GM23338 (cell line): ENCODE data around the gene UNC5C. TPM values are rescaled to one million over a fixed set of nuclear protein-coding genes. Genes with fewer than 3 reads are reported as not detected.
A peak's percentile ranks its signal among the peaks of the same experiment; 100 is the strongest.

Experiments
- ATAC-seq: fragments of 200-7000 bp; cut with Tn5 transposase; 3 replicates; pipeline ENCODE4 v1.9.1; 2020
- DNase-seq: peaks from one replicate; pipeline ENCODE4 v3.0.0-alpha.2; 2015; ENCODE audit warnings: low spot score
- H2AFZ ChIP-seq: fragments of 200-600 bp; sonication (generic); 2 replicates; pipeline ENCODE4 v1.8.0; 2016; ENCODE audit warnings: antibody characterized with exemption, mild to moderate bottlenecking, moderate library complexity
- H3F3A ChIP-seq: fragments of 200-600 bp; sonication (generic); replicated peaks from 2 replicates; pipeline ENCODE4 v1.8.0; 2017; ENCODE audit warnings: antibody characterized with exemption, mixed run types, low read depth
- H3K27ac ChIP-seq: fragments of 200-600 bp; sonication (generic); 2 replicates; pipeline ENCODE4 v1.6.1; 2016; ENCODE audit warnings: low read depth
- H3K27me3 ChIP-seq: fragments of 200-600 bp; sonication (generic); 2 replicates; pipeline ENCODE4 v1.8.0; 2016; ENCODE audit warnings: mild to moderate bottlenecking, mixed run types, moderate library complexity; ENCODE audit not compliant: insufficient read depth
- H3K36me3 ChIP-seq: fragments of 200-600 bp; sonication (generic); 2 replicates; pipeline ENCODE4 v1.8.0; 2016; ENCODE audit warnings: mild to moderate bottlenecking; ENCODE audit not compliant: insufficient read depth
- H3K4me1 ChIP-seq: fragments of 200-600 bp; sonication (generic); 2 replicates; pipeline ENCODE4 v1.8.0; 2016; ENCODE audit warnings: mild to moderate bottlenecking, moderate library complexity; ENCODE audit not compliant: insufficient read depth
- H3K4me2 ChIP-seq: fragments of 200-600 bp; sonication (generic); 2 replicates; pipeline ENCODE4 v1.7.1; 2017; ENCODE audit warnings: mixed run types
- H3K4me3 ChIP-seq: fragments of 200-600 bp; sonication (generic); 2 replicates; pipeline ENCODE4 v1.6.1; 2016; ENCODE audit warnings: mixed run types
- H3K79me2 ChIP-seq: fragments of 200-600 bp; sonication (generic); replicated peaks from 2 replicates; pipeline ENCODE4 v1.8.0; 2017; ENCODE audit warnings: mild to moderate bottlenecking; ENCODE audit not compliant: insufficient read depth
- H3K9me2 ChIP-seq: fragments of 200-600 bp; sonication (generic); 2 replicates; pipeline ENCODE4 v1.8.0; 2017; ENCODE audit not compliant: insufficient read depth
- H4K20me1 ChIP-seq: fragments of 200-600 bp; sonication (generic); replicated peaks from 2 replicates; pipeline ENCODE4 v1.8.0; 2017; ENCODE audit warnings: mild to moderate bottlenecking; ENCODE audit not compliant: insufficient read depth
- H3K27ac Mint-ChIP-seq: 2 replicates; pipeline ENCODE4 v1.8.0; 2020; ENCODE audit warnings: inconsistent platforms, mild to moderate bottlenecking, moderate library complexity, mixed read lengths
- H3K27me3 Mint-ChIP-seq: 3 replicates; pipeline ENCODE4 v1.8.0; 2022; ENCODE audit warnings: low read depth, mild to moderate bottlenecking, moderate library complexity, mixed read lengths, inconsistent platforms; ENCODE audit not compliant: insufficient read depth, poor library complexity
- H3K36me3 Mint-ChIP-seq: 3 replicates; pipeline ENCODE4 v1.8.0; 2021; ENCODE audit warnings: low read depth, mild to moderate bottlenecking, inconsistent platforms, moderate library complexity, mixed read lengths
- H3K4me1 Mint-ChIP-seq: 3 replicates; pipeline ENCODE4 v1.8.0; 2020; ENCODE audit warnings: mild to moderate bottlenecking, inconsistent platforms, mixed read lengths
- H3K4me3 Mint-ChIP-seq: 3 replicates; pipeline ENCODE4 v1.8.0; 2021; ENCODE audit warnings: moderate library complexity, mild to moderate bottlenecking, inconsistent platforms, mixed read lengths
- H3K9me3 Mint-ChIP-seq: 3 replicates; pipeline ENCODE4 v1.8.0; 2020; ENCODE audit warnings: moderate library complexity, mild to moderate bottlenecking, inconsistent platforms, mixed read lengths
- CREB1 ChIP-seq: fragments of 250-450 bp; sonication (Bioruptor Pico); IDR thresholded peaks from 2 replicates; pipeline ENCODE4 v1.5.0; 2020; ENCODE audit warnings: low read depth, mild to moderate bottlenecking, moderate library complexity
- CTCF ChIP-seq, 2 experiments: fragments of 200-600 bp in 1 of 2; sonication (generic) in 1 of 2; conservative IDR thresholded peaks; 2 replicates each; pipeline versions ENCODE4 v1.5.1 to v1.6.1; 2016 to 2017; ENCODE audit warnings: antibody characterized with exemption in 2 of 2, low read depth in 2 of 2, mild to moderate bottlenecking in 2 of 2, moderate library complexity in 1 of 2
- ETS1 ChIP-seq: IDR thresholded peaks from 2 replicates; pipeline ENCODE4 v1.6.1; 2016; ENCODE audit warnings: antibody characterized with exemption
- EZH2 ChIP-seq: fragments of 200-600 bp; sonication (generic); IDR thresholded peaks from one replicate; pipeline ENCODE4 v1.8.0; 2017; ENCODE audit warnings: antibody characterized with exemption, mild to moderate bottlenecking, low read depth; ENCODE audit not compliant: unreplicated experiment
- EZH2phosphoT487 ChIP-seq: fragments of 200-600 bp; sonication (generic); IDR thresholded peaks from one replicate; pipeline ENCODE4 v1.8.1; 2018; ENCODE audit warnings: antibody characterized with exemption; ENCODE audit not compliant: unreplicated experiment
- JUNB ChIP-seq: IDR thresholded peaks from one replicate; pipeline ENCODE4 v1.6.1; 2016; ENCODE audit warnings: antibody characterized with exemption; ENCODE audit not compliant: unreplicated experiment
- NANOG ChIP-seq: IDR thresholded peaks from 2 replicates; pipeline ENCODE4 v1.6.1; 2016; ENCODE audit warnings: antibody characterized with exemption, borderline replicate concordance
- POLR2AphosphoS5 ChIP-seq: IDR thresholded peaks from 2 replicates; pipeline ENCODE4 v1.6.1; 2016; ENCODE audit warnings: antibody characterized with exemption, low read depth
- REST ChIP-seq: IDR thresholded peaks from one replicate; pipeline ENCODE4 v1.6.1; 2018; ENCODE audit warnings: antibody characterized with exemption; ENCODE audit not compliant: unreplicated experiment
- STAT1 ChIP-seq: IDR thresholded peaks from one replicate; pipeline ENCODE4 v1.6.1; 2016; ENCODE audit warnings: antibody characterized with exemption; ENCODE audit not compliant: unreplicated experiment
- ZNF114 ChIP-seq: fragments of 250-450 bp; sonication (Bioruptor Pico); IDR thresholded peaks from 2 replicates; pipeline ENCODE4 v1.5.0; 2020; ENCODE audit warnings: mild to moderate bottlenecking, moderate library complexity
- ZNF331 ChIP-seq: fragments of 250-450 bp; sonication (Bioruptor Pico); IDR thresholded peaks from 2 replicates; pipeline ENCODE4 v1.5.0; 2020; ENCODE audit warnings: low read depth, mild to moderate bottlenecking, moderate library complexity
- ZNF462 ChIP-seq: fragments of 250-450 bp; sonication (Bioruptor Pico); IDR thresholded peaks from 2 replicates; pipeline ENCODE4 v1.5.0; 2020; ENCODE audit warnings: mild to moderate bottlenecking, moderate library complexity
- polyA plus RNA-seq: library from polyadenylated mRNA; unstranded; fragments of >200 nt; fragmentation: Nextera tagmentation; extraction: Ambion mirVana; gene quantifications from 2 replicates; pipeline ENCODE4 v1.2.1, GENCODE V29; 2016
- total RNA-seq: library from RNA; depleted of rRNA; stranded (reverse); fragments of >200 nt; shearing (Covaris generic); gene quantifications from 2 replicates; pipeline ENCODE4 v1.2.3, GENCODE V29; 2014

UNC5C gene
- total and polyA plus RNA-seq, 2 experiments from 2014 or later, result 0.08 to 0.21 TPM

- ATAC-seq, result no peak
- no peaks in the 10 kb centered on the region for H3K27me3 ChIP-seq
- no peak overlapping the region for H3K4me3 Mint-ChIP-seq
- no peaks in the 10 kb centered on the region for H3K36me3 ChIP-seq
- no peaks in the 10 kb centered on the region for H3K9me2 ChIP-seq
- no peak overlapping the region for H3K4me2 ChIP-seq
- DNase-seq, result no peak
- H3K27ac Mint-ChIP-seq, result no peak overlapping the region
- peaks cover 12% of the 10 kb centered on the region; the same call in 2 of the 3 replicates for H3K4me1 Mint-ChIP-seq
- H4K20me1 ChIP-seq, result no peaks in the 10 kb centered on the region
- no peaks in the 10 kb centered on the region for H3K36me3 Mint-ChIP-seq
- H3K27me3 Mint-ChIP-seq, result no peaks in the 10 kb centered on the region
- TF ChIP-seq JUNB (no peak), CTCF (conservative IDR thresholded peaks at IDR 0.05; ENCODE audit: low read depth in 2 of 2) (no peak), EZH2 (no peak), ZNF331 (CRISPR knock-in tag) (no peak), REST (no peak), CREB1 (CRISPR knock-in tag) (no peak), POLR2AphosphoS5 (no peak), ZNF114 (CRISPR knock-in tag) (no peak), NANOG (no peak), ZNF462 (CRISPR knock-in tag) (no peak), ETS1 (no peak), STAT1 (no peak), EZH2phosphoT487 (no peak)
- no peak overlapping the region for H3K27ac ChIP-seq
- no peaks in the 10 kb centered on the region for H3K9me3 Mint-ChIP-seq
- H3K4me3 ChIP-seq, result no peak overlapping the region
- H3K4me1 ChIP-seq, result no peaks in the 10 kb centered on the region
- H3F3A ChIP-seq, result no peaks in the 10 kb centered on the region
- H3K79me2 ChIP-seq, result no peaks in the 10 kb centered on the region
- peak overlapping the region; percentile 44; the same call in 1 of the 2 replicates for H2AFZ ChIP-seq
These were observed 187.7 kb downstream of the UNC5C start for GRCh38 chr4:95360906-95361695.
